ENCODE data around the gene PNKD.

PNKD gene

DNA sequence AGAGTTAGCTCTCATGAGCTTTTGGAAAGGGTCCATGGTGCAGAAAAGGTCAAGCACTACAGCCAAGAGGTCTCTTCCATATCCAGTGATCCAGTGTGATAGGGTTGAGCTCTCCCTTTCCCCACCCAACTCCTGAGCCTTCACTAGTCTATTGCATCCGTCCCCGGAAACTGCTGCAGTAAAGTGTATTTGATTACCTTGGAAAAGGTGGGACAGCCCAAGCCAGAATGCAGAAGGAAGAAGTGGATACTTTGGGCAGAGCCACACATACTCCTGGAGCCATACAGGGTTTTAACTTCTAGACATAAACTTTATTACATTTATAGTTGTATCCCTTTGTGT, 3.6 kb downstream of the PNKD start:
- DNase-seq = no peak

- no peak for DNase-seq
These were observed 4.3 kb downstream of the PNKD start for GRCh38 chr2:218274586-218274985.

- no peak for DNase-seq
These were observed 5.2 kb downstream of the PNKD start for GRCh38 chr2:218275371-218276072.

GRCh38 chr2:218276986-218277755, 6.9 kb downstream of the PNKD start:
- DNase-seq = no peak

GRCh38 chr2:218277921-218278320, 7.6 kb downstream of the PNKD start:
- no peak for DNase-seq

- DNase-seq = no peak
These were observed 8.4 kb downstream of the PNKD start for GRCh38 chr2:218278531-218279360.

DNA sequence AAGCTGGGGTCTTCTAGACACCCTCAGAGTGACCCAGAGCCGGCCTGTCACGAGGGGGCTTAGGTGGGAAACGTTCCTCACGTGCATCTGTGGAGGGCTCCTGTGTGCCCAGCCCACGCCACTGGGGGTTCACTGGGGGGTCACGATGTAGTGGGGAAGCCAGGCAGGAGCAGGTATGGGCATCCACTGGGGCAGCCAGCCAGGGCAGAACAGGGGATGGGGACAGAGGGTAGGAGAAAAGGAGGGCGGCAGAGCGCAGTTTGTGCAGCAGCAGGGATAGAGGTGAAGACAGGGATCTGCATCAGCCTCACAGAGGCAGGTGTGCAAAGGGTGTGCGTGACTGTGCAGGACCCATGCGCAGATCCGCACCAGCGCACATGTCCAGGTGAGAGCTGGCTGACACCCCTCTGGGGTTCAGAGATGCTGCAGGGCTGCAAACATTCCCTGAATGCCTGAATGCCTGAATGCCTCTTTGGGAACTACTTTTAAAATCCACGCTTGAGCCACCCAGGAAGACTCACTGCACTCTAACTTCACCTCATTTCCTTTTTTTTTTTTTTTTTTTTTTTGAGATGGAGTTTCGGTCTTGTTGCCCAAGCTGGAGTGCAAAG, 10.0 kb downstream of the PNKD start:
- DNase-seq = no peak

GRCh38 chr2:218281449-218281848, 11.1 kb downstream of the PNKD start:
- no peak for DNase-seq

GRCh38 chr2:218282173-218282991, 12.1 kb downstream of the PNKD start:
- DNase-seq = no peak

- no peak for DNase-seq
These were observed 13.9 kb downstream of the PNKD start for GRCh38 chr2:218284106-218284811.

GRCh38 chr2:218285604-218286003, 15.3 kb downstream of the PNKD start:
- DNase-seq = no peak

- DNase-seq = no peak
These were observed 16.5 kb downstream of the PNKD start for GRCh38 chr2:218286570-218287459.

- DNase-seq = no peak
These were observed 19.5 kb downstream of the PNKD start for GRCh38 chr2:218289639-218290315.

DNA sequence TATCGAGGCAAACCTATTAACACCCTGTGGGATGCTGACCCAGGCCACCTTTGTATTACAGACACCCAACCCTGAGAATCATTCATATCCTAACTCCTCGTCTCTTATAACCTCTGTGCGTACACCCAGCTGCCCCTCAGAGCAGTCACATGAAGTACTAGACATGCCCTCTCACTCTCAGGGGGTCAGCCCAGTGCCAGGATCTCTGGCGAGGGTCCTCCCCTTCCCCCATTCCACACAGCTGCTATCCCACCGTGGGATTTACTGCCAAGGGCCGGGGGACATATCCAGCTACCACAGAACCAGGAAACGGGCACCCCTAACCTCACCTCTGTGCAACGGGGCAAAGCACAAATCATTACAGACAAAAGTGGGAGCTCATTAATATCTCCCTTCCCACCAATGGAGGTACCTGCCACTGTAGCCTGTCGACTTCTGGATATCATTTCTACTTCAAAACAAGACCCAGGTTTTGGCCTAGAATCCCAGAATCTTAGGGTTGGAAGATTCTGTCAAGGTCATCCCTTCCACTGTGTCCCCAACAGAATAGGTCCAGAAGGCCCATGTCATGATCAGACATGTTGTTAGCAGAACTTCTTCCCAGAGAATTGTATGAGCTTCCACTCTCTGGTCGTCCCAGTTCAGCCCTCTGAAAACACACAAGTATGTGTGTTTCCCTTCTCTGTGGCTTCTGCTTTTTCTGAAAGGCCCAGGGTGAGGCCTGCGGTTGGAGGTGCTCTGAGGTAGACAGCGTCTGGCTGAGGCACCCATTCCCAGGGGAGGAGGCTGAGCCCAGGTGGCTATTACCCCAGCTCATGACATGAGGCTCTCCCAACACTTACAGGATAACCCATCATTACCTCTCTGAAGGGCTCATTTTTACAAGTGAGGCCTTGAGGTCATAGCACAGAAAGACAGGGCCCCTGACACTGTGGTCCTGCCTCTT, 20.3 kb downstream of the PNKD start:
- no peak for DNase-seq

DNA sequence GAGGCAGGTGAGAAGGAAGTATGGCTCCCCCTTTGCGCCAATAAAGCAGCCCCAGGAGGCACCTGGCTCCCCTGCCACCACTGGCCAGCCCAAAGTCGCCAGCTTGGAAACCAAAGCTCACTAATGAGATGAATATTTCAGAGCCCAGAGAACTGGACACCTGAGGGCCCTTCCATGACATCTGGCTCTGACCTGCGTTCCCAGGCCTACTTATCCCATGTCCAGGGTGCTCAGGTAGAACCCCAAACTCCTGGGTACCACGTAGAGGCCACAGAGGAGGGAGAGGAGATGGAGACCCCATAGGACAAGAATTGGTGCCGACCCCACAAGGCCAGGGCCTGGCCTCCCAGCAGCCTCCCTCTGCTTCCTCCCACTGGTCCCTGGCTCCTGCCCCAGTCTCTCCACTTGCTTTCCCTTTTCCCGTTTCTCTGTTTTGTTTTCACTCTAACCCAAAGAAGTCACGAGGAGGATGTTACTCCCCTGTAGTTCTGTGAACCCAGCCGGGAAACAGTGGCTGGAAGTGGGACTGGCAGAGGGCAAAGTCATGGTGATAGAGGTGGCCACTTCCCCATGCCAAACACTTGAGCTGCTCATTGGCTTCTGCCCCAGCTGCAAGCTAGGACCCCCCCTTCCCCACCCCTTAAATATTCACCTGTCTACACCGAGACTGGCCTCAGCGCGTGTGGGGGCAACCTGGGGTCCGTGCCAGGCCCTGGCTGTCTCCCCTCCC, 21.2 kb downstream of the PNKD start:
- no peak for DNase-seq

DNA sequence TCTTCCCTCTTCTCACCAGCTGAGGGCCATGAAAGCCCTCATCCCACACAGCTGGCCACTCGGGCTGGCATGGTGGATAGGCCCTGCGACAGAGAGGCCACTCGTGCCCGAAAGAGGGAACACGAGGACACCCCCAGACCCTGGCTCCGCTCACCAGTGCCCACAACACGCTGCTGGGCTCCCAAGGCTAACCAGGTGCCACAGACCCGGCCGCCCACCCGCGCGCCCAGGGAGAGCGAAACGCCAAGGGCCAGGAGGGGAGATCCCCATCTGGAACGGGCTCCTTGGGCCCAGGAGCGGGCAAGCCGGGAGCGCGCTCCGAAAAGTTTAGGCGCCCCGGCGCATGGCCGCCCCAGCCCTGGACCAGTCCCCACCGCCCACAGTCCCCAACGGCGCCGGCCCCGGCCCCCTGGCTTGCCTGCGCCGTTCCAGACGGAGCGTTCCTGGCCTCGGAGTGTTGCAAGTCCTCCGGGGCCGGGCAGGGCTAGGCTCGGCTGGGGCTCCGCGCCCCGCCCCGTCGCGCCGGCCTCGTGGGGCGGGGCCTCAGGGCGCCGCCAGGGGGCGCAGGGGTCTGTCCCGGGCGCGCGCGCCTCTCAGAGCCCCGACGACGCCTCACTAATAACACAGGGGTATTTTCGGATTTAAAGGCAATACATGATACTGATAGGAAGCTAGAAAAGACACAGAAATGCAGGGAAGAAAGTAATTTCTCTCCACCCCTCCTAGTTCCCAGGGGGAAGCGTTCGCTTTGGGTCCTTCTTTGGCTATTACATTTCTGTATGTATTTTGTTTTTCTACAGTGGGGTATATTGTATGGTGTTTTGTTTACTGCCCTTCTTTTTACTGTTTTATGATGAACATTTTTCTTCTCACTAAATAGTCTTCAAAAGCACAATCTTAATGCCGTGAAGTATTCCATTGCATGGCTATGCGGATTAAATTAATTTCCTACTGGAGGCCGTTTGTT, 22.0 kb downstream of the PNKD start, which contains the start of gene TMBIM1:
TMBIM1 (minus strand) TSS at position 456 of the 967 bp plus-strand sequence. CDS start 10,362 bp downstream, outside the sequence.
- DNase-seq = no peak

Data from NCI-H1105 treated with DMSO at 0.1 percent for 48 hours (cell line).